SK-N-SH (cell line): ENCODE data around the gene ISOC2.

Experiments used
- CHD2 ChIP-seq: fragments of 150-350 bp; IDR thresholded peaks from 2 replicates; pipeline ENCODE4 v1.6.1; 2018; ENCODE audit warnings: low read length; ENCODE audit not compliant: partially characterized antibody
- CTCF ChIP-seq: fragments of 200-600 bp; sonication (generic); IDR thresholded peaks from 2 replicates; pipeline ENCODE4 v1.6.1; 2017; ENCODE audit warnings: antibody characterized with exemption, mild to moderate bottlenecking, moderate library complexity
- ELF1 ChIP-seq: IDR thresholded peaks from 2 replicates; pipeline ENCODE4 v1.4.0; 2012
- EP300 ChIP-seq, 2 experiments: IDR thresholded peaks; 2 replicates each; pipeline versions ENCODE4 v1.4.0 to v1.6.1; 2012; ENCODE audit warnings: borderline replicate concordance in 1 of 2, low read depth in 1 of 2, low read length in 1 of 2
- EZH2phosphoT487 ChIP-seq: fragments of 200-600 bp; sonication (generic); IDR thresholded peaks from 2 replicates; pipeline ENCODE4 v1.6.1; 2017; ENCODE audit warnings: low read depth, mixed run types, mild to moderate bottlenecking, antibody characterized with exemption, moderate library complexity, borderline replicate concordance
- MEF2A ChIP-seq: IDR thresholded peaks from 2 replicates; pipeline ENCODE4 v1.4.0; 2012; ENCODE audit warnings: low read depth, borderline replicate concordance
- RCOR1 ChIP-seq: fragments of 150-350 bp; IDR thresholded peaks from 2 replicates; pipeline ENCODE4 v1.6.1; 2017; ENCODE audit warnings: antibody characterized with exemption, low read length
- SMC3 ChIP-seq: IDR thresholded peaks from 2 replicates; pipeline ENCODE4 v1.6.1; 2012; ENCODE audit warnings: low read depth, low read length, improper control_type of control experiment

DNA sequence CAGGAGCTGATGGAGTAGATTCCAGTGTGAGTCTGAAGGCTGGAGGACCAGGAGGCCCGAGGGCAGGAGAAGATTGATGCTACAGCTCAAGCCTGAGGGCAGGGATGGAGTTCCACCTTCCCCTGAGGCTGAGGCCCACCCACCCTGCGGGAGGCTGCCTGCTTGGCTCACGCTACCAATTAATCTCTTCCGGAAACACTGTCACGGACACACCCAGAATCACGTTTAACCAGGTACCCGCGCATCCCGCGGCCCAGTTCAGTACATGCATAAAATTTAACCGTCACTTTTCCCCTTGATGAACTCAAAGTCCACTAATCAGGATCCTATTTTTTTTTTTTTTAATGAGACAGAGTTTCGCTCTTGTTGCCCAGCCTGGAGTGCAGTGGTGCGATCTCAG, 9.8 kb upstream of the ISOC2 start:
- TF ChIP-seq ELF1 (no peak), CTCF (no peak), EP300 (IDR thresholded peaks at IDR 0.05; ENCODE audit: borderline replicate concordance in 1 of 2, low read depth in 1 of 2, low read length in 1 of 2) (no peak), MEF2A (no peak), CHD2 (no peak), EZH2phosphoT487 (no peak), RCOR1 (no peak), SMC3 (no peak)
